ENCODE results near the gene ADAMTS2. TPM values are rescaled to one million over a fixed set of nuclear protein-coding genes. Genes with fewer than 3 reads are reported as not detected.

ADAMTS2 gene
- total and polyA plus RNA-seq, 2 of the 8 experiments (the other 6 are each of a cell fraction or from before 2014, with no cell fraction given): 6.6 to 7.3 TPM

GRCh38 chr5:179278546-179278945, 66.7 kb downstream of the ADAMTS2 start:
- 69% methylated on average over 5 of the region's 5 CpGs; no CpG with 5 or more reads in 1 of the 2 experiments for WGBS, 2 experiments (ENCODE audit: extremely low coverage in 1 of 2, insufficient coverage in 1 of 2, insufficient read length in 1 of 2, insufficient replicate concordance in 2 of 2, low coverage in 1 of 2, low lambda C conversion rate in 2 of 2, missing lambda C conversion rate in 1 of 2)
- no peak overlapping the region for H3K18ac ChIP-seq (ENCODE audit: extremely low read depth, low read length)
- no peak overlapping the region for H3K56ac ChIP-seq (replicated peaks; ENCODE audit: insufficient read length, low read depth, low read length)
- TF ChIP-seq TEAD4 (IDR thresholded peaks at IDR 0.05; ENCODE audit: low read depth, low read length) (no peak), CTBP2 (IDR thresholded peaks at IDR 0.05; ENCODE audit: borderline replicate concordance, insufficient read depth, insufficient read length, low read length) (no peak), RBBP5 (IDR thresholded peaks at IDR 0.05; ENCODE audit: borderline replicate concordance, low read depth, low read length) (no peak), CREB1 (IDR thresholded peaks at IDR 0.05) (no peak), BCL11A (IDR thresholded peaks at IDR 0.05; ENCODE audit: low read depth in 2 of 2, low read length in 2 of 2) (no peak), CHD2 (IDR thresholded peaks at IDR 0.05; ENCODE audit: low read length) (no peak), USF2 (IDR thresholded peaks at IDR 0.05; ENCODE audit: low read length) (no peak), ATF2 (IDR thresholded peaks at IDR 0.05; ENCODE audit: low read length) (no peak), NANOG (IDR thresholded peaks at IDR 0.05; ENCODE audit: insufficient read depth, low read depth, low read length, poor library complexity, severe bottlenecking) (no peak), RXRA (IDR thresholded peaks at IDR 0.05; ENCODE audit: insufficient read depth, low read depth, low read length) (no peak), YY1 (IDR thresholded peaks at IDR 0.05; ENCODE audit: low read depth, low read length) (no peak)

More at GRCh38 chr5:179278546-179278945, 66.7 kb downstream of the ADAMTS2 start:
- CTCF ChIA-PET (ENCODE audit: partially characterized antibody): interaction anchor here (0.7 to 1.3 kb wide), 4 partner anchors 14 to 112 kb away, joined by 3 read pairs; no protein-coding TSS in a partner anchor
- H2AK5ac ChIP-seq (ENCODE audit: low read depth, low read length): no peak overlapping the region
- H3K27me3 ChIP-seq (replicated peaks in 1 of 4; ENCODE audit: control insufficient read depth in 3 of 4, extremely low read depth in 1 of 4, insufficient read depth in 3 of 4, low read length in 3 of 4): no peaks in the 10 kb centered on the region
- DNase-seq (ENCODE audit: low read depth in 1 of 2, low spot score in 2 of 2) (no peak), FAIRE-seq (no peak)
- H3K14ac ChIP-seq (ENCODE audit: insufficient read length): no peak overlapping the region
- no peak overlapping the region for H2BK15ac ChIP-seq (ENCODE audit: low read length)
- H3K36me3 ChIP-seq (ENCODE audit: control insufficient read depth in 2 of 4, insufficient read depth in 4 of 4, low read length in 3 of 4): no peaks in the 10 kb centered on the region
- no peaks in the 10 kb centered on the region; a peak in 1 of 4 replicates for H3K9me3 ChIP-seq (ENCODE audit: insufficient read depth in 2 of 2, low read depth in 1 of 2, low read length in 1 of 2)
- H2BK5ac ChIP-seq (ENCODE audit: low read depth, low read length): no peak overlapping the region
- no peak overlapping the region for H2BK12ac ChIP-seq (ENCODE audit: low read depth, low read length)
- no peak overlapping the region for H3K9ac ChIP-seq (replicated peaks in 1 of 4; ENCODE audit: extremely low read depth in 1 of 4, low read depth in 3 of 4, low read length in 3 of 4)
- peaks cover 0 to 6% of the 10 kb centered on the region in 2 experiments for H4K20me1 ChIP-seq (replicated peaks in 1 of 2; ENCODE audit: control insufficient read depth in 1 of 2, insufficient read depth in 2 of 2, low read length in 2 of 2)
- no peak overlapping the region for H4K91ac ChIP-seq (replicated peaks; ENCODE audit: insufficient read length, low read length)
- H3K79me1 ChIP-seq (ENCODE audit: low read depth, low read length): no peaks in the 10 kb centered on the region
- no peak overlapping the region for H3K23ac ChIP-seq (ENCODE audit: insufficient read length)
- H3K4me3 ChIP-seq (ENCODE audit: extremely low read depth in 1 of 4, insufficient read depth in 2 of 4, low read depth in 3 of 4, low read length in 4 of 4): no peak overlapping the region
- no peak overlapping the region for H3K4ac ChIP-seq (replicated peaks; ENCODE audit: insufficient read length, low read depth, low read length)
- no peak overlapping the region for H4K5ac ChIP-seq (ENCODE audit: insufficient read length, low read depth, low read length)
- H4K8ac ChIP-seq (ENCODE audit: extremely low read depth, insufficient read depth, low read length): no peak overlapping the region
- H2BK120ac ChIP-seq (replicated peaks; ENCODE audit: low read depth, low read length): no peak overlapping the region
- H2BK20ac ChIP-seq (ENCODE audit: low read length): no peak overlapping the region
- no peaks in the 10 kb centered on the region for H3K23me2 ChIP-seq (ENCODE audit: low read depth, low read length)
- no peaks in the 10 kb centered on the region for H3K79me2 ChIP-seq (ENCODE audit: control insufficient read depth in 1 of 2, insufficient read depth in 2 of 2, low read length in 2 of 2)
- POLR2A ChIA-PET (ENCODE audit: partially characterized antibody): interaction anchor here (0.6 to 1.4 kb wide), 2 partner anchors 12 to 317 kb away, joined by 3 read pairs; no protein-coding TSS in a partner anchor
- no peak overlapping the region for H2AFZ ChIP-seq (ENCODE audit: low read length)
- no peak overlapping the region for H3K27ac ChIP-seq (ENCODE audit: low read depth, low read length)
- H3K4me1 ChIP-seq (replicated peaks in 1 of 4; ENCODE audit: control insufficient read depth in 3 of 4, insufficient read depth in 4 of 4, low read length in 3 of 4): no peaks in the 10 kb centered on the region
- H3K4me2 ChIP-seq (ENCODE audit: insufficient read depth in 1 of 2, low read depth in 2 of 2, low read length in 2 of 2): no peak overlapping the region
